Neuron (in vitro differentiated cells): Measurements from ENCODE around the gene PARD3.

ENCODE experiments used
- H2AFZ ChIP-seq: one replicate; pipeline ENCODE4 v1.6.1; 2013; ENCODE audit warnings: low read depth, mild to moderate bottlenecking, inconsistent platforms, low read length, moderate library complexity
- H3K27me3 ChIP-seq: one replicate; pipeline ENCODE4 v1.6.1; 2013; ENCODE audit warnings: low read length; ENCODE audit not compliant: insufficient read depth
- H3K36me3 ChIP-seq: one replicate; pipeline ENCODE4 v1.6.1; 2013; ENCODE audit warnings: low read length; ENCODE audit not compliant: insufficient read depth
- H3K4me1 ChIP-seq: one replicate; pipeline ENCODE4 v1.6.1; 2013; ENCODE audit warnings: low read length; ENCODE audit not compliant: insufficient read depth
- H3K4me3 ChIP-seq: 2 replicates; pipeline ENCODE4 v1.5.1; 2013; ENCODE audit warnings: mild to moderate bottlenecking, low read length, moderate library complexity
- H3K9me3 ChIP-seq: one replicate; pipeline ENCODE4 v1.6.1; 2013; ENCODE audit warnings: low read length

PARD3 gene

DNA sequence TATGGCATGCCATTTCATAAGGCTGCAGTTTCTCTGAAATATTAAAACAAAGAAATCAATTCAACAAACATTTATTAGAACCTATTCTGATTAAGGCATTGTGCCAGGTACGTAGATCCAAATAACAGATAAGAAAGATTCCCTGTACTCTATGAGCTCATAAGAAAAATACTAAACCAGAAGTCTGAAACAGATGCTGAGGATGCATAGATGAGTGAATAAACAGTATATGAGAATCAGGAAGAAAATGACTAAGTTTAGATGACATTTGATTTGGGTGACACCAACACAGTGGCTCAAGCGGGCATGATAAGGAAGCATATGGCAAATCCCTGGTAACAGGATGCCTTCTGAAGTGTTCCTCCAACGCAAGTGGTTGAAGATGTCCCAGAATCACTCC is 477.2 kb downstream of the PARD3 start:
- no peaks in the 10 kb centered on the region for H3K27me3 ChIP-seq
- no peaks in the 10 kb centered on the region for H3K4me1 ChIP-seq
- no peak overlapping the region for H3K4me3 ChIP-seq
- H3K36me3 ChIP-seq, result peaks cover 16% of the 10 kb centered on the region
- no peaks in the 10 kb centered on the region for H3K9me3 ChIP-seq
- no peak overlapping the region for H2AFZ ChIP-seq

DNA sequence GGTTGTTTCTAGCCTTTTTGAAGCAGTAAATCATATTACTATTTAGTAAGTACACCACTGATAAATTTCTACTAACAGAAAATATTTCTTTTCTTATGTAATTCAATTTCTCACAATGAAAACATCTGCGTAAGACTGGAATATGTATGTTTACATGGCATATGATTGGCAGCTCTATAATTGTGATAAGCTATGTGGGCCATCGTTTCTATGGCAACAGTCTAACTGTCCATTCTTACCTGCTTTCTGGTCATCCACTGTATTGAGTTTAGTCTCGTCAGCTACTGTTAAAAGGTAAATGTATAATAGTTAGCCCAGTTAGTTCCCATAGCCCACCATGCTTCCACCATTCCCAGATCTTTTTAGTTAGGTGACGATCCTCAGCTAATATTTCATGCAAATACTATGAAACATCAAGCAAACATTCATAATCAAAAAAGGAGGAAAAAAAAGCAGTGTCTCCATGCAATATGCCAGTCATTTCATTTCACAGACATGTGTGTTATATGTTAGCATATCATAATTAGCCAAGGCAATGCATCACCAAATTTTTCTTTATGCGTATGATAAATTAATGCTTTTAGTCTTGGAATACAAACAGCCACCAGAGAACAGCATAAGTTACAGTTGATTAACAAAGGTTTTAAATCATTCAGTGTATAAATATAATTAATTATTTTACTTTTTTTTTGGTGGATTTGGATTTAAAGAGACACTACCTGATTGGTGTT is 479.0 kb downstream of the PARD3 start:
- H2AFZ ChIP-seq, result no peak overlapping the region
- H3K27me3 ChIP-seq, result no peaks in the 10 kb centered on the region
- H3K4me1 ChIP-seq, result no peaks in the 10 kb centered on the region
- no peaks in the 10 kb centered on the region for H3K9me3 ChIP-seq
- H3K36me3 ChIP-seq, result peaks cover 13% of the 10 kb centered on the region
- H3K4me3 ChIP-seq, result no peak overlapping the region

DNA sequence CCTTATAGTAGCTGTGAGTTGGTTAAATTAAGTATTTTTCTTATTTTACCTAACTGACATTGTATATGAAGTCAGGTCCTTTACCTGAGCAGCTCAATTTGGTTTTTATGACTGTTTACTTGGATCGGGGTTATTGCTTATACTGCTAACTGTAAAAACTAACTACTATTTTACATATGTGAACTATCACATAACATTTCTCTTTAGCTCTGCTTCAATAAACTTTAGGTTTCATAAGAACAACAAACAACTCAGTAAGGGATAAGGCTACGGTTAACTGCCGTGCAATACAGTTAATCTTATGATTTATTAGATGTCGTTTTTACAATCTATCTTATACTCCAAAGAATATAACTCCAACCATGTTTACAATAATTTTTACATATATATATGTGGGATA is 480.2 kb downstream of the PARD3 start:
- Histone ChIP-seq H3K4me3 (no peak overlapping the region), H3K9me3 (no peaks in the 10 kb centered on the region), H3K36me3 (peaks cover 22% of the 10 kb centered on the region), H3K27me3 (no peaks in the 10 kb centered on the region), H2AFZ (no peak overlapping the region), H3K4me1 (no peaks in the 10 kb centered on the region)

DNA sequence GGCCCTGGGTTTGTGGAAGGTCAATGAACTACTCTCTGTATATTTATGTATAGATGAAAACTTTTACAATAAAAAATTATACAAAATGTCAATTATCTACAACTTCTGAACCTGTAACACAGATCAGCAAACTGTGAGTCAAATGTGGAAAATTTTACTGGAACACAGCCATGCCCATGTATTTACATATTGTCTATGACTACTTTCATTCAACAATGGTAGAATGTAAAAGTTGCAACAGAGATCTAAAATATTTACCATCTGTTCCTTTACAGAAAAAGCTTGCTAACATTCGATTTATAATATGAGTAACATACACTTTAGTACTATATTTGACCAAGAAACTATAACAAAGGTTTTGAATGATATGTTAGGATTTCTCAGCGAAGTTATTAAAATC is 481.6 kb downstream of the PARD3 start:
- Histone ChIP-seq H2AFZ (no peak overlapping the region), H3K36me3 (peaks cover 26% of the 10 kb centered on the region), H3K4me1 (no peaks in the 10 kb centered on the region), H3K9me3 (no peaks in the 10 kb centered on the region), H3K27me3 (no peaks in the 10 kb centered on the region), H3K4me3 (no peak overlapping the region)

- no peak overlapping the region for H3K4me3 ChIP-seq
- peaks cover 2% of the 10 kb centered on the region for H3K4me1 ChIP-seq
- H2AFZ ChIP-seq, result no peak overlapping the region
- H3K9me3 ChIP-seq, result no peaks in the 10 kb centered on the region
- peaks cover 22% of the 10 kb centered on the region for H3K36me3 ChIP-seq
- no peaks in the 10 kb centered on the region for H3K27me3 ChIP-seq
Measured at GRCh38 chr10:34327184-34327583, 487.9 kb downstream of the PARD3 start.

DNA sequence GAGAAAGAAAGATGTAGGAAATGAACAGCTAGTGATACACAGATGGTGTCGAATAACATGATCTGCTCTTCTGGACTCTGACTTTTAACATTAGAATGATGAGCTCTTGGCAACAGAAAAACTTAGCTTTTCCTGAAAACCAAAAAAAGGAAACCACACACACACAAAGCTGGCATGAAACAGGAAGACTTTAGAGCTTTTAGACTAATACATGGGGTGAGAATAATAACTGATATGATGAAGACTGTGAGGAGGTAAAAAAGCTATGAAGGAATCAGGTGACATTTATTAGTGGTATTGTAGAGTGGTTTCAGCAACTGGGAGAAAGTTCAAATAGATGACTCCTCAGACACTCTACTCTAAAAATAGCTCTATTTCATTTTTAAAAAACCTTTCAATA is 491.9 kb downstream of the PARD3 start:
- peaks cover 7% of the 10 kb centered on the region for H3K36me3 ChIP-seq
- H3K27me3 ChIP-seq, result no peaks in the 10 kb centered on the region
- no peak overlapping the region for H2AFZ ChIP-seq
- H3K4me3 ChIP-seq, result no peak overlapping the region
- H3K9me3 ChIP-seq, result no peaks in the 10 kb centered on the region
- H3K4me1 ChIP-seq, result peaks cover 2% of the 10 kb centered on the region

DNA sequence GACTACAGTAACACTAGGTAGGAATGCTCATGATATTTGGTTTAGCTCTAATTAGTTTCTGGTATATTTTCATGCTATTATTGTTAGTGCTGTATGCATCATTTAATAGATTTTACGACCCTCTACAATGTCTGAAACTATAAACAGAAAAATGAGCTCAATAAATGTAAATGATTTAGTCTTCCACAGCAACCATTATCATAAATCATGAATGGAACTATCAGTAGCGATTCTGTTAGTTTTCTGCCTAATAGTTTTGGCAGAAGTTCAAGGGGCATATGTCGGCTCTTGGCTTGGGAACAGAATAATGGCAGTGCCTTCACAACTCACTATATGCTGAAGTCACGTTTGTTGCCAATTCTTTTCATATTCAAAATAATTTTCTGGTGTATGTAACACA is 494.8 kb downstream of the PARD3 start:
- no peaks in the 10 kb centered on the region for H3K9me3 ChIP-seq

DNA sequence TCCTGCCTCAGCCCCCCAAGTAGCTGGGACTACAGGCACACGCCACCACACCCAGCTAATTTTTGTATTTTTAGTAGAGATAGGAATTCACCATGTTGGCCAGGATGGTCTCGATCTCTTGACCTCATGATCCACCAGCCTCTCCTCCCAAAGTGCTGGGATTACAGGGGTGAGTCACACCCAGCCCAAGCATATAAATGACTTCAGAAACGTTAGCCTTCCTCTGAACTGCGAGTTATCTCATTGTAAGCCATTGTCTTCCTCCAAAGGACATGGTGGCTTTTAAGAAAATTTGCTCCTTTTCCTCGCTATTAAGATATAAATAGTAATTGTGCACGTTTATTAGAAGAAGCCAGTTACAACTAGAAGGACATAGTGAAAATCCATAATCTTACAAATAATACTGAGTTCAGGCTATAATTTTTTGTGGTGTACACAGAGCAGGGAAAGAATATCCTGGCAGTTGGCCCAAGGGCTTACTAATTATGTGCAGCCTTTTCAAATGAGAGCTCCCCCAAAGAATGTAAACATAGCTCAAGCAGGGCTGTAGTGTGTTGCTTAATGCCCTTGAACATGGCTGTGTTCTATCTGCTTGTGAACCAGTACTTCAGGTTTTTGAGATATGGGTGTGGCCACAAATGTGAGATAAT is 495.8 kb downstream of the PARD3 start:
- Histone ChIP-seq H3K4me1 (peaks cover 2% of the 10 kb centered on the region), H2AFZ (no peak overlapping the region), H3K9me3 (no peaks in the 10 kb centered on the region), H3K27me3 (no peaks in the 10 kb centered on the region), H3K4me3 (no peak overlapping the region), H3K36me3 (peaks cover 11% of the 10 kb centered on the region)

More for the DNA sequence above, 494.8 kb downstream of the PARD3 start:
- no peak overlapping the region for H2AFZ ChIP-seq
- H3K27me3 ChIP-seq, result no peaks in the 10 kb centered on the region
- H3K4me1 ChIP-seq, result peaks cover 2% of the 10 kb centered on the region
- H3K36me3 ChIP-seq, result peaks cover 13% of the 10 kb centered on the region
- H3K4me3 ChIP-seq, result no peak overlapping the region

DNA sequence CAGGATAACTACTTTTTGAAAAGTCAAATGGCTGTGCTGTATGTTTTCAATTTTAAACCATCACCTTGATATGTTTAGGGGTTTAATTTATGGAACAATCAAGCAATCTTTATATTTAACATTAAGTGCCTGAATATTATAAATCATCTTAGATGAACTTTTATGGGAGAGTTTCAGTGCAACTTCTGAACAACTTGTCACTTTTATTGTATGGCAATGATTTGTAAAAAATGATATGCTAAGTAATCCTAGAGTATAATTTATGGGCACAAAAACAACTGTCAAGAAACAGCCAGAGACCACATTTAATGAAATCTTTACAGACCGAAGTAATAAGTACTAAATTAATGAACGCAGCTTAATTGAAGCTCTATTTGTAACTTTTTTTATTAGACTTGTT is 498.9 kb downstream of the PARD3 start:
- H3K36me3 ChIP-seq, result peaks cover 12% of the 10 kb centered on the region
- H3K27me3 ChIP-seq, result no peaks in the 10 kb centered on the region
- H2AFZ ChIP-seq, result no peak overlapping the region
- no peak overlapping the region for H3K4me3 ChIP-seq
- H3K9me3 ChIP-seq, result no peaks in the 10 kb centered on the region
- H3K4me1 ChIP-seq, result no peaks in the 10 kb centered on the region

DNA sequence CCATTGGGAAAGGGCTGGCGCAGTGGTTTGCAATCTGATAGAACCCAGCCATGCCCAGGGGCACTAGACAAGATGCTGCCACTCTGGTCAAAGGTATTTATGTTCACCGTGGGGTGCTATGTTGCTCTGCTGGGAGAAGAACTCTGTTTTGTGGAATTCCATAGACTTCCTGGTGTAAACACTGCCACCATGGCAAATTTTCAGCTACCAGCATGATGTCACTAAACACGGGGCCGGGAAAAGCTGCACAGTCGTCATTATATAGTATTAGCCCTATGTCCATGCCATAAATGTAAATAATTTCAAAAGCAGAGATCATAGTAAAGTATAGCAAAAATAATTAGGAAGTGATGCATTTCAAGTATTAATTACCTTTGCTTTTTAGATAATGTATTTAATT is 500.6 kb downstream of the PARD3 start:
- Histone ChIP-seq H2AFZ (no peak overlapping the region), H3K4me1 (peaks cover 10% of the 10 kb centered on the region), H3K9me3 (no peaks in the 10 kb centered on the region), H3K36me3 (peaks cover 12% of the 10 kb centered on the region), H3K4me3 (no peak overlapping the region), H3K27me3 (no peaks in the 10 kb centered on the region)

GRCh38 chr10:34313888-34314287 is 501.2 kb downstream of the PARD3 start:
- no peaks in the 10 kb centered on the region for H3K9me3 ChIP-seq
- H3K4me1 ChIP-seq, result peaks cover 10% of the 10 kb centered on the region
- H3K27me3 ChIP-seq, result no peaks in the 10 kb centered on the region
- H3K36me3 ChIP-seq, result peaks cover 12% of the 10 kb centered on the region
- no peak overlapping the region for H2AFZ ChIP-seq
- no peak overlapping the region for H3K4me3 ChIP-seq

- H3K36me3 ChIP-seq, result peaks cover 12% of the 10 kb centered on the region
- H2AFZ ChIP-seq, result no peak overlapping the region
- H3K4me1 ChIP-seq, result peaks cover 10% of the 10 kb centered on the region
- no peak overlapping the region for H3K4me3 ChIP-seq
- H3K27me3 ChIP-seq, result no peaks in the 10 kb centered on the region
- H3K9me3 ChIP-seq, result no peaks in the 10 kb centered on the region
Measured at GRCh38 chr10:34313353-34313752, 501.7 kb downstream of the PARD3 start.

DNA sequence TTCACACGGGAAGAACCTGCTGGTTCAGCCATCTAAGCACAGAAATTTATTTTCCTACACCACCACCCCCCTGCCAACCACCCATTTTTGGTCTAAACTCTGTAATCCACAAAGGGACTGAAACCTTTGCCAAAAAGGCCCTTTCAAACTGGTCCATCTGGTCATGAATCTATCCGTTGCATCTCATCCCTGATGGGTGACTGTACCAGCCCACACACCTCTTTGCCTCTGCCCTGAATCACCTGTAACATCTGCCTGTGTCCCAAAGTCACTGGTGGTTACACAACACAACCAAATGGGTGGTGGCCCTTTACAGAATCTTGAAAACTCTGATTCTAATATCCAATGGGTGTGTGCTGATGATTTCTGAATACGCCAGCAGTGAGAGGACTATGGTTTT is 503.4 kb downstream of the PARD3 start:
- peaks cover 10% of the 10 kb centered on the region for H3K36me3 ChIP-seq
- no peaks in the 10 kb centered on the region for H3K27me3 ChIP-seq
- peaks cover 10% of the 10 kb centered on the region for H3K4me1 ChIP-seq
- H2AFZ ChIP-seq, result no peak overlapping the region
- H3K9me3 ChIP-seq, result no peaks in the 10 kb centered on the region
- no peak overlapping the region for H3K4me3 ChIP-seq

DNA sequence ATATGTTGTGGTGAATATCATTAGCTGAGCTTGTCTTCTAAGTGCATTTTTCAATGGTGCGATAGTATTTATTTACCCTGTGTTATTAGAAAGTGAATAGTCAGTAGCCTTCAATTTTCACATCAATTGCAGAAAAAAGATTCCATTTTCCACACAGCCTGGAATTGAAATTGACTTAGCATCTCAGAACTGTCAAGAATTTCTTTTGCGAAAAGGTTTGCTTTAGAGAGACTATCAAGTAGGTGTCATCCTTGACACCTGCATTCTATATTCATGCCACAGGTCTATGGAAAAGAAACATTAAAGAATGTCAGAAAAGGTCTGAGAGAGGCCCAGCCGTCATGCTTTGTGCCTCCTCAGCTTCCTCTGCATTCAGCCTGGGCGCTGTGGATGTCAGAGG is 504.9 kb downstream of the PARD3 start:
- no peak overlapping the region for H3K4me3 ChIP-seq
- no peaks in the 10 kb centered on the region for H3K27me3 ChIP-seq
- peaks cover 10% of the 10 kb centered on the region for H3K4me1 ChIP-seq
- H2AFZ ChIP-seq, result no peak overlapping the region
- H3K36me3 ChIP-seq, result peaks cover 4% of the 10 kb centered on the region
- H3K9me3 ChIP-seq, result no peaks in the 10 kb centered on the region
